Measurements from ENCODE around the gene GNL1. TPM values are rescaled to one million over a fixed set of nuclear protein-coding genes. Genes with fewer than 3 reads are reported as not detected.

The GNL1 gene
- total and polyA plus RNA-seq, 10 of the 15 experiments (the other 5 are each of a cell fraction or from before 2014, with no cell fraction given) = 0.18 to 64.5 (median 45.5) TPM

DNA sequence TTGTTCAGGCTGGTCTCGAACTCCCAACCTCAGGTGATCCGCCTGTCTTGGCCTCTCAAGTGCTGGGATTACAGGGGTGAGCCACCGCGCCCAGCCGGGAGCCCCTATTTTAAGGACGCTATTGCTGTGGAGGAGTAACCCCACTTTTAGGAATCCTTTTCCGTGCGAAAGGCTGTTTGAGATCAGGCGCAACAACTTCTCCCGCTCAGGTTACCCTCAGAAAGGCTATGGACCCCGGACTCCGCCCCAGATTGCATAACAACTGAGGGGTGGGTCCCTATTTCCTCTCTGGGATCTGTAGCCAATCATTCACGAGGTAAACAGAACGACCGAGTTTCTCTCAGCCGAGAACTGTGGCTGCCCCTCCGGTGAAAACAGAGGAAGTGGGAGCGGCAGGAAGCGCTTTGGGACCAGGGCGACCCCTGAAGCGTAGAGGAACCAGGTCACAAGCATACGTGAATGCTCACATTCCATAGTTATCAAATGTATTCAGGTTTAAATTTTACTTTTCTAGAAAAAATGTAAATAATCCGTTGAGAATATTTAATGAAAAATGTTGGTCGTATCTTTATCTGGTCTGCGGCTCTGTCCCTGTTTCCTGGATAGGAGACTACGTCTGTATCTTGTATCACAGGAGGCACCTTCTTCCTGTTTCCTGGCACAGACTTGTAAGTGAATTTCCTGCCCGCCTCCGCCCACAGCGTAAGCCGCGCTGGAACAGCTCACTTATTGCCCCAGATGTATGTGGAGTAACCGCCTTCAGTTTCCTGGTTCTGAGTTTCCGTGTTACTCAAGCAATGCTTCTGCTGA is 40.1 kb downstream of the GNL1 start (continued):
- TF ChIP-seq, protein P1, sequence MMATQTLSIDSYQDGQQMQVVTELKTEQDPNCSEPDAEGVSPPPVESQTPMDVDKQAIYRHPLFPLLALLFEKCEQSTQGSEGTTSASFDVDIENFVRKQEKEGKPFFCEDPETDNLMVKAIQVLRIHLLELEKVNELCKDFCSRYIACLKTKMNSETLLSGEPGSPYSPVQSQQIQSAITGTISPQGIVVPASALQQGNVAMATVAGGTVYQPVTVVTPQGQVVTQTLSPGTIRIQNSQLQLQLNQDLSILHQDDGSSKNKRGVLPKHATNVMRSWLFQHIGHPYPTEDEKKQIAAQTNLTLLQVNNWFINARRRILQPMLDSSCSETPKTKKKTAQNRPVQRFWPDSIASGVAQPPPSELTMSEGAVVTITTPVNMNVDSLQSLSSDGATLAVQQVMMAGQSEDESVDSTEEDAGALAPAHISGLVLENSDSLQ (IDR thresholded peaks at IDR 0.05) = no peak
- TF ChIP-seq CEBPB (IDR thresholded peaks at IDR 0.05; ENCODE audit: borderline replicate concordance in 1 of 2, low read depth in 2 of 2, low read length in 2 of 2) (peak in 1 of 2 experiments; percentile 98; a peak in 2 of 4 replicates), TARDBP (IDR thresholded peaks at IDR 0.05; ENCODE audit: borderline replicate concordance) (no peak), SREBF1 (IDR thresholded peaks at IDR 0.05; ENCODE audit: low read length) (no peak), GATAD2B (conservative IDR thresholded peaks at IDR 0.05; ENCODE audit: low read depth) (0 out of 2 replicates have a peak, but pooled peaks have one; percentile 32), EED (IDR thresholded peaks at IDR 0.05; ENCODE audit: low read depth) (peak; percentile 88), FOXK2 (IDR thresholded peaks at IDR 0.05) (peak; percentile 69), NFYA (IDR thresholded peaks at IDR 0.05; ENCODE audit: borderline replicate concordance, low read depth, low read length) (no peak), EP300 (IDR thresholded peaks at IDR 0.05; ENCODE audit: borderline replicate concordance in 1 of 2, control insufficient read depth in 1 of 2, low read depth in 2 of 2, low read length in 2 of 2) (no peak), JUND (IDR thresholded peaks at IDR 0.05; ENCODE audit: low read depth, low read length) (no peak), ATF7 (IDR thresholded peaks at IDR 0.05; ENCODE audit: low read depth) (peak; percentile 51), FOS (IDR thresholded peaks at IDR 0.05; ENCODE audit: borderline replicate concordance, extremely low read depth, insufficient read length) (no peak), RCOR1 (conservative IDR thresholded peaks at IDR 0.05; ENCODE audit: low read depth, low read length) (no peak), CBX5 (IDR thresholded peaks at IDR 0.05; ENCODE audit: low read depth) (no peak), ZNF274 (IDR thresholded peaks at IDR 0.05; ENCODE audit: insufficient read depth, insufficient read length) (no peak), DPF2 (IDR thresholded peaks at IDR 0.05) (peak; percentile 75), KDM1A (IDR thresholded peaks at IDR 0.05; ENCODE audit: borderline replicate concordance) (no peak), BRCA1 (IDR thresholded peaks at IDR 0.05; ENCODE audit: low read depth, low read length) (no peak), RFX5 (IDR thresholded peaks at IDR 0.05; ENCODE audit: low read depth, low read length) (0 out of 2 replicates have a peak, but pooled peaks have one; percentile 20), PML (IDR thresholded peaks at IDR 0.05; ENCODE audit: low read length) (no peak; the same call in 1 of the 2 replicates)
- TF ChIP-seq, protein P2, sequence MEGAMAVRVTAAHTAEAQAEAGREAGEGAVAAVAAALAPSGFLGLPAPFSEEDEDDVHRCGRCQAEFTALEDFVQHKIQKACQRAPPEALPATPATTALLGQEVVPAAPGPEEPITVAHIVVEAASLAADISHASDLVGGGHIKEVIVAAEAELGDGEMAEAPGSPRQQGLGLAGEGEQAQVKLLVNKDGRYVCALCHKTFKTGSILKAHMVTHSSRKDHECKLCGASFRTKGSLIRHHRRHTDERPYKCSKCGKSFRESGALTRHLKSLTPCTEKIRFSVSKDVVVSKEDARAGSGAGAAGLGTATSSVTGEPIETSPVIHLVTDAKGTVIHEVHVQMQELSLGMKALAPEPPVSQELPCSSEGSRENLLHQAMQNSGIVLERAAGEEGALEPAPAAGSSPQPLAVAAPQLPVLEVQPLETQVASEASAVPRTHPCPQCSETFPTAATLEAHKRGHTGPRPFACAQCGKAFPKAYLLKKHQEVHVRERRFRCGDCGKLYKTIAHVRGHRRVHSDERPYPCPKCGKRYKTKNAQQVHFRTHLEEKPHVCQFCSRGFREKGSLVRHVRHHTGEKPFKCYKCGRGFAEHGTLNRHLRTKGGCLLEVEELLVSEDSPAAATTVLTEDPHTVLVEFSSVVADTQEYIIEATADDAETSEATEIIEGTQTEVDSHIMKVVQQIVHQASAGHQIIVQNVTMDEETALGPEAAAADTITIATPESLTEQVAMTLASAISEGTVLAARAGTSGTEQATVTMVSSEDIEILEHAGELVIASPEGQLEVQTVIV (IDR thresholded peaks at IDR 0.05; ENCODE audit: borderline replicate concordance, partially characterized antibody) = peak; percentile 35
- TF ChIP-seq, protein P3, sequence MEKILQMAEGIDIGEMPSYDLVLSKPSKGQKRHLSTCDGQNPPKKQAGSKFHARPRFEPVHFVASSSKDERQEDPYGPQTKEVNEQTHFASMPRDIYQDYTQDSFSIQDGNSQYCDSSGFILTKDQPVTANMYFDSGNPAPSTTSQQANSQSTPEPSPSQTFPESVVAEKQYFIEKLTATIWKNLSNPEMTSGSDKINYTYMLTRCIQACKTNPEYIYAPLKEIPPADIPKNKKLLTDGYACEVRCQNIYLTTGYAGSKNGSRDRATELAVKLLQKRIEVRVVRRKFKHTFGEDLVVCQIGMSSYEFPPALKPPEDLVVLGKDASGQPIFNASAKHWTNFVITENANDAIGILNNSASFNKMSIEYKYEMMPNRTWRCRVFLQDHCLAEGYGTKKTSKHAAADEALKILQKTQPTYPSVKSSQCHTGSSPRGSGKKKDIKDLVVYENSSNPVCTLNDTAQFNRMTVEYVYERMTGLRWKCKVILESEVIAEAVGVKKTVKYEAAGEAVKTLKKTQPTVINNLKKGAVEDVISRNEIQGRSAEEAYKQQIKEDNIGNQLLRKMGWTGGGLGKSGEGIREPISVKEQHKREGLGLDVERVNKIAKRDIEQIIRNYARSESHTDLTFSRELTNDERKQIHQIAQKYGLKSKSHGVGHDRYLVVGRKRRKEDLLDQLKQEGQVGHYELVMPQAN (conservative IDR thresholded peaks at IDR 0.05) = peak; percentile 35; the same call in 1 of the 2 replicates
- TF ChIP-seq, protein P4, sequence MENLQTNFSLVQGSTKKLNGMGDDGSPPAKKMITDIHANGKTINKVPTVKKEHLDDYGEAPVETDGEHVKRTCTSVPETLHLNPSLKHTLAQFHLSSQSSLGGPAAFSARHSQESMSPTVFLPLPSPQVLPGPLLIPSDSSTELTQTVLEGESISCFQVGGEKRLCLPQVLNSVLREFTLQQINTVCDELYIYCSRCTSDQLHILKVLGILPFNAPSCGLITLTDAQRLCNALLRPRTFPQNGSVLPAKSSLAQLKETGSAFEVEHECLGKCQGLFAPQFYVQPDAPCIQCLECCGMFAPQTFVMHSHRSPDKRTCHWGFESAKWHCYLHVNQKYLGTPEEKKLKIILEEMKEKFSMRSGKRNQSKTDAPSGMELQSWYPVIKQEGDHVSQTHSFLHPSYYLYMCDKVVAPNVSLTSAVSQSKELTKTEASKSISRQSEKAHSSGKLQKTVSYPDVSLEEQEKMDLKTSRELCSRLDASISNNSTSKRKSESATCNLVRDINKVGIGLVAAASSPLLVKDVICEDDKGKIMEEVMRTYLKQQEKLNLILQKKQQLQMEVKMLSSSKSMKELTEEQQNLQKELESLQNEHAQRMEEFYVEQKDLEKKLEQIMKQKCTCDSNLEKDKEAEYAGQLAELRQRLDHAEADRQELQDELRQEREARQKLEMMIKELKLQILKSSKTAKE (IDR thresholded peaks at IDR 0.05; ENCODE audit: low read depth, poor library complexity, severe bottlenecking) = no peak

Measured in GM12878 (cell line).